ENCODE results near the gene MACROD2. TPM values are rescaled to one million over a fixed set of nuclear protein-coding genes. Genes with fewer than 3 reads are reported as not detected.

The MACROD2 gene
- total RNA-seq, 1 experiment from 2014 or later = 1.6 TPM

- H3K23ac ChIP-seq (ENCODE audit: insufficient read length, low read depth, low read length) = no peak overlapping the region
- no peaks in the 10 kb centered on the region for H3K9me3 ChIP-seq (ENCODE audit: control insufficient read depth, low read depth, low read length)
- H3K56ac ChIP-seq (ENCODE audit: insufficient read length, low read depth, low read length) = no peak overlapping the region
- H3K18ac ChIP-seq (ENCODE audit: insufficient read length, low read depth, low read length) = no peak overlapping the region
- H3K79me2 ChIP-seq (ENCODE audit: insufficient read depth, low read length) = no peaks in the 10 kb centered on the region
- no peak overlapping the region for H2AFZ ChIP-seq (ENCODE audit: low read length)
- Mint-ChIP-seq H3K27me3 (ENCODE audit: low read depth) (no peaks in the 10 kb centered on the region; the same call in 1 of the 2 replicates), H3K36me3 (ENCODE audit: insufficient read depth in 1 of 3, low read depth in 3 of 3) (peaks cover 0 to 6% (median 2%) of the 10 kb centered on the region in 3 experiments; a peak in 3 of 7 replicates), H3K4me3 (no peak overlapping the region), H3K4me1 (peaks cover 48 to 52% of the 10 kb centered on the region in 2 experiments), H3K9me3 (peaks cover 0 to 4% of the 10 kb centered on the region in 2 experiments; a peak in 3 of 5 replicates), H3K27ac (0 out of 7 replicates have a peak overlapping the region, but pooled peaks of 1 of the 3 experiments have one; percentile 41)
- no CpG with 5 or more reads among the region's 10 CpGs for WGBS (ENCODE audit: extremely low coverage, insufficient read length, low lambda C conversion rate)
- no peaks in the 10 kb centered on the region for H3K27me3 ChIP-seq (ENCODE audit: insufficient read depth, low read length)
- H3K14ac ChIP-seq (ENCODE audit: insufficient read depth, low read length) = no peak overlapping the region
- H3K79me1 ChIP-seq (ENCODE audit: insufficient read depth, low read depth, low read length, poor library complexity, severe bottlenecking) = no peaks in the 10 kb centered on the region
- no peak overlapping the region for H4K8ac ChIP-seq (replicated peaks; ENCODE audit: insufficient read length, low read depth, low read length)
- no peaks in the 10 kb centered on the region for H3K23me2 ChIP-seq (ENCODE audit: insufficient read length, low read depth, low read length, poor library complexity, severe bottlenecking)
- H4K5ac ChIP-seq (ENCODE audit: insufficient read length, low read depth, low read length) = no peak overlapping the region
- no peak overlapping the region for H2BK15ac ChIP-seq (ENCODE audit: low read depth, low read length)
- no peak overlapping the region for H3K9ac ChIP-seq (ENCODE audit: extremely low read depth, insufficient read length, low read length)
- no peak for DNase-seq
- H3K4me2 ChIP-seq (ENCODE audit: insufficient read depth, insufficient read length, low read length) = no peak overlapping the region
- H4K91ac ChIP-seq (ENCODE audit: insufficient read length, low read depth, low read length) = no peak overlapping the region
- H2BK120ac ChIP-seq (ENCODE audit: low read depth, low read length, poor library complexity, severe bottlenecking) = no peak overlapping the region
- no peak overlapping the region for H2AK5ac ChIP-seq (ENCODE audit: insufficient read length, low read length)
- H3K4ac ChIP-seq (ENCODE audit: low read depth, low read length) = no peak overlapping the region
- H2BK5ac ChIP-seq (ENCODE audit: insufficient read length, low read length) = no peak overlapping the region
- H3T11ph ChIP-seq (ENCODE audit: low read length) = no peak overlapping the region
- H3K4me1 ChIP-seq (ENCODE audit: insufficient read depth, low read length) = peaks cover 11% of the 10 kb centered on the region; the same call in 1 of the 2 replicates
- H3K27ac ChIP-seq (ENCODE audit: insufficient read length, low read depth, low read length) = no peak overlapping the region
- TF ChIP-seq, protein P1, sequence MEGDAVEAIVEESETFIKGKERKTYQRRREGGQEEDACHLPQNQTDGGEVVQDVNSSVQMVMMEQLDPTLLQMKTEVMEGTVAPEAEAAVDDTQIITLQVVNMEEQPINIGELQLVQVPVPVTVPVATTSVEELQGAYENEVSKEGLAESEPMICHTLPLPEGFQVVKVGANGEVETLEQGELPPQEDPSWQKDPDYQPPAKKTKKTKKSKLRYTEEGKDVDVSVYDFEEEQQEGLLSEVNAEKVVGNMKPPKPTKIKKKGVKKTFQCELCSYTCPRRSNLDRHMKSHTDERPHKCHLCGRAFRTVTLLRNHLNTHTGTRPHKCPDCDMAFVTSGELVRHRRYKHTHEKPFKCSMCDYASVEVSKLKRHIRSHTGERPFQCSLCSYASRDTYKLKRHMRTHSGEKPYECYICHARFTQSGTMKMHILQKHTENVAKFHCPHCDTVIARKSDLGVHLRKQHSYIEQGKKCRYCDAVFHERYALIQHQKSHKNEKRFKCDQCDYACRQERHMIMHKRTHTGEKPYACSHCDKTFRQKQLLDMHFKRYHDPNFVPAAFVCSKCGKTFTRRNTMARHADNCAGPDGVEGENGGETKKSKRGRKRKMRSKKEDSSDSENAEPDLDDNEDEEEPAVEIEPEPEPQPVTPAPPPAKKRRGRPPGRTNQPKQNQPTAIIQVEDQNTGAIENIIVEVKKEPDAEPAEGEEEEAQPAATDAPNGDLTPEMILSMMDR (conservative IDR thresholded peaks at IDR 0.05) = no peak
- H4K20me1 ChIP-seq (ENCODE audit: control insufficient read depth, insufficient read depth, insufficient read length) = peaks cover 3% of the 10 kb centered on the region
- H2BK20ac ChIP-seq (ENCODE audit: low read depth, low read length, poor library complexity, severe bottlenecking) = no peak overlapping the region
- no peak overlapping the region for H2BK12ac ChIP-seq (ENCODE audit: insufficient read length, low read depth, low read length)
These were observed 2067.6 kb downstream of the MACROD2 start for GRCh38 chr20:16062661-16063581.

Measured in H9 (cell line).